CD4-positive, alpha-beta T cell treated with Interleukin-6 for 4 hours (primary cell): ENCODE data around the gene RPN1.

Source experiments
- DNase-seq: peaks from one replicate; pipeline ENCODE4 v3.0.0-alpha.2; 2020; ENCODE audit warnings: mixed read lengths

RPN1 gene

DNA sequence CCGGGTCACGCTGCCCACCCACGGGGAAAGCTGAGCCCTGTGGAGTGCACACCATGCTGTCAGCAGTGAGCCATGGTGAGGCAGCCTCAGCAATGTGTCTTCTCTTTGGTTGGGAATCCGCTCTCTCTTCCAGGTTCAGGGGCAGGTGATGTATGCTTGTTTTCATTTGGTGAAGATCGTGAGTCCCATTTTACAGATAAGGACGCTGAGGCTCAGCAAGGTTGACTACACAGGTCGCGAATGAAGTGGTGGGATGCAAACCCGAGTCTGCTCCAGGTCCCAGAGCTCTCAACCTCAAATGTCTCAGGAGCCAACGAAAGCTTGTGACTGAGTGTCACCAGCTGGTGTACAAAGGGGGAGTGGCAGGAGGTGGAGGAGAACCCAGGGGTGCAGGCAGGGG lies 74.3 kb downstream of the RPN1 start:
- DNase-seq, result no peak

DNA sequence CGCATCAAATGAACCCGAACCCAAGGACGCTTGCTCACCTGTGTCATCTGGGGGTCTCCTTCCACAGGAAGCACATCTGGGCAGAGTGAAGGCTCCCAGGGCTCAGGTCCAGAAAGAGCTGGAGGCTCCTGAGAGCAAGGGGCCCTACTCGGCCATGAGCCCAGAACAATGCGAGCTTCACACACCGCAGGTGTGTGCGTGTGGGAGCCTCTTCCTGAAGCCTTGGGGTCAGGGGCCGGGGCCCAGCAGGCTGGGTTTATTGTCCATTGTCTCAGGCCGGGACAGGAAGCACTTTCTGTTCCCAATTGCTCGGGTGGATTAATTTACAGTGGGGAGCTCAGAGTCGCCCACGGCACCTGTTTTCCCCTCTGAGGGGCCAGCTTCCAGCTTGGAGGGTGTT lies 74.8 kb downstream of the RPN1 start:
- no peak for DNase-seq

DNA sequence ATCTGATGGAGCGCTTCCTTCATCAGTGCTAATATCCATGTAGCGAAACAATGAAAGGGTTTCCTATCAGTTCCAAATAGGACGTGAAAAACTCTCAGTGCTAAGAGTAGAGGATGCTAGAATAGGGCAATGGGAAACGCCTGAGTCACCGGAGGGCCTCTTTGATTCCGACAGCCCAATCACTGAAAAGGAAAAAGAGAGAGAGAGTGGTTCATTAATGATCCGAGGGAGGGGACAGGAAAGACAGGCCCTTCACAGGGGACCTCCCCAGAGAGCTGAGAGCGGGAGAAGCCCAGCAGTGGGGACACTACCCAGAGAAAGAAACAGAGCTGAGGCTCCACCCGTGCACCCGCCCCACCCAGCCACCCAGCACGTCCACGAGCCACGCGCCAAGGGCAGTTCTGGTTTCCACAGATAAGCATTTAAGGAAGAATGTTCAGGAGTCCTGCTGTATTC lies 76.9 kb downstream of the RPN1 start:
- no peak for DNase-seq

DNA sequence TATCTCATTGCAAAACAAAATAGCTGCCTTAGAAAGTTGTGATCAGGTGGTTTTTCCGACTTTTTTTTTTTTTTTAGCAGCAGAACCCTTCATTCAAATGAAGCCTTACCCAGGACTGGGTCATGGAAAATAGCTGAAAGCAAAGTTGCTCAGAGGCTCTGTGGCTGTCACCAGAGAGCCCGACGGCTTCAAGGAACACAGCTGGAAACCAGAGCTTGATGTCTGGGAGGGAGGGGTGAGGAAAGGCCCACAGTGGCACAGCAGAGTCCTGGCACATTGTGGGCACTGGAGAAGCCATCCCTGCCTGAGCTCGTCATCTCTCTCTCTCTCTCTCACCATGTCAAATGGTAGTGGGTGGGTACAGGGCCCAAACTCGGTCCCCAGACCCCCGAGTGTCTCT lies 77.5 kb downstream of the RPN1 start:
- DNase-seq, result no peak

DNA sequence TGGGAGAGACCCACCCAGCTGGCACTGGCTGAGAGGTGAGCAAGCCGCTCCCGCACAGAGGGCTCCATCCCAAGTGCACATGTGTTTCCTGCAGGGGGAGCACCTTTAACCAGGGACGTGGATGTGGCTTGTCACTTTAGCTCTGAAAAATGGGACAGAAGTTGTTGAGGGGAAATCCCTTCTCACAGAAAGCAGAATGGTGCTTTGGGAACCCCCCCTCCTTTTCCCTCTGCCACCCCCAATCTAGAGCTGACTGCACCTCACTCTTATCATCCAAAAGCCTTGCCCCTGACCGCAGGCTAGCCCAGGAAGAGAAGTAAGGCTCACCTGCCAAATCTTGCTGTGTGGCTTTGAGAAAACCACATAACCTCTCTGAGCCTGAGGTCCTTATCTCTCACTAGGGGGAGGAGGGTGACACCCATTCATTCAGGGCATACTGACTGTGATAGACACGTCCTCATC lies 77.9 kb downstream of the RPN1 start:
- peak; percentile 26 for DNase-seq

DNA sequence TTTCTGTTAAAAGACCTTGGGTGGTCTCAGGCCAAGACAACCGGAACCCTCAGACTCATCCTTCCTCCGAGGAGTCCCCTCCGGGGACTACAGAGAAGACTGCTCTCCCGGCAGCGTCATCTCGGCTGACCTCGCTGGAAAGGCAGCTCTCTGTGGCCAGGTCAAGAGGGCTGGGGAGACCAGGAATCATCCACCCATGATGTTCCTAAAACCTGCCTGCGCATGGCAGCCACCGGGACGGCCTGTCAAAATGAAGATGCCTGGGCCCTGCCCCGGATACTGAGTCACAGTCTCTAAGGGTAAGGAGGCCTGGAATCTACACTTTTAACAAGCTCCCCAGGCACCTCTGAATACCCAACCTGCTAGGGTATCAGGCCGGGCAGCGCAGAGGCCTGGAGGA lies 78.6 kb downstream of the RPN1 start:
- DNase-seq, result no peak
